HCT116 (cell line): ENCODE data around the gene OR10K2.

Experiments used
- ATF3 ChIP-seq: IDR thresholded peaks from 2 replicates; pipeline ENCODE4 v1.6.1; 2012
- CTCF ChIP-seq, 3 experiments: fragments of 200-600 bp in 1 of 3; sonication (generic) in 1 of 3; IDR thresholded peaks in 2 of 3; conservative IDR thresholded peaks in 1 of 3; 2 replicates each; pipeline ENCODE4 v1.5.1; 2012 to 2017; ENCODE audit warnings: low read depth in 2 of 3, low read length in 2 of 3, antibody characterized with exemption in 1 of 3, borderline replicate concordance in 1 of 3, control low read depth in 1 of 3, mild to moderate bottlenecking in 1 of 3, mixed read lengths in 1 of 3, mixed run types in 1 of 3, moderate library complexity in 1 of 3; ENCODE audit not compliant: insufficient read depth in 1 of 3
- SP1 ChIP-seq: IDR thresholded peaks from 2 replicates; pipeline ENCODE4 v1.6.1; 2012; ENCODE audit warnings: low read depth

- TF ChIP-seq CTCF (IDR thresholded peaks at IDR 0.05 in 2 of 3, conservative IDR thresholded peaks at IDR 0.05 in 1 of 3; ENCODE audit: borderline replicate concordance in 1 of 3, insufficient read depth in 1 of 3, low read depth in 2 of 3, low read length in 2 of 3) (no peak), SP1 (no peak), ATF3 (no peak)
Measured at GRCh38 chr1:158426137-158426536, at the start of gene OR10K2.
